K562 (cell line): Measurements from ENCODE around the gene ALDH16A1. TPM values are rescaled to one million over a fixed set of nuclear protein-coding genes. Genes with fewer than 3 reads are reported as not detected.

Experiments
- ATAC-seq: fragments of 200-7000 bp; cut with Tn5 transposase; 3 replicates; pipeline ENCODE4 v1.9.1; 2020; ENCODE audit warnings: moderate library complexity
- BruUV-seq: library from RNA; stranded (reverse); fragments of 400-500 nt; replicated peaks from 2 replicates; lab custom pipeline; 2021; lab: Mats Ljungman, UMichigan
- CTCF ChIA-PET: fragments of 300-600 bp; formaldehyde crosslinking; extraction: SDS; loops from one replicate; lab custom pipeline; 2021; ENCODE audit warnings: low intra/inter-chr PET ratio; lab: Yijun Ruan, JAX
- POLR2A ChIA-PET: fragments of 300-600, 350-650 bp; sonication (Branson Sonifier 250); formaldehyde crosslinking; extraction: SDS; loops from one replicate; lab custom pipeline; 2021; ENCODE audit warnings: antibody characterized with exemption, inconsistent platforms; lab: Yijun Ruan, JAX
- DNase-seq, 4 experiments: peaks; one replicate each; pipeline versions ENCODE4 v3.0.0 to v3.0.0-alpha.2; 2011 to 2018; ENCODE audit warnings: low spot score in 3 of 4, mixed read lengths in 3 of 4; ENCODE audit errors: extremely low read depth in 1 of 4
- FAIRE-seq: peaks from 2 replicates; lab custom pipeline; 2011; peaks lifted over from hg19 to GRCh38; lab: Jason Lieb, UNC
- H2AFZ ChIP-seq: 2 replicates; pipeline ENCODE4 v1.6.0; 2011; ENCODE audit warnings: low read depth, low read length, control low read depth, inconsistent platforms
- H3K27ac ChIP-seq: fragments of 200-600 bp; 3 replicates; pipeline ENCODE4 v1.8.0; 2011; ENCODE audit warnings: low read depth, mild to moderate bottlenecking, control low read depth, inconsistent platforms, low read length, moderate library complexity, mixed read lengths; ENCODE audit errors: extremely low read depth
- H3K27me3 ChIP-seq, 2 experiments: fragments of 300-600 bp in 1 of 2; 2 replicates in 1 of 2; 3 replicates in 1 of 2; pipeline versions ENCODE4 v1.6.0 to v1.8.0; 2011; ENCODE audit warnings: inconsistent platforms in 2 of 2, low read length in 2 of 2, mild to moderate bottlenecking in 1 of 2, mixed read lengths in 1 of 2, moderate library complexity in 1 of 2; ENCODE audit not compliant: control insufficient read depth in 2 of 2, insufficient read depth in 2 of 2
- H3K36me3 ChIP-seq: fragments of 300-600 bp; 3 replicates; pipeline ENCODE4 v1.8.0; 2011; ENCODE audit warnings: mild to moderate bottlenecking, low read length, inconsistent platforms; ENCODE audit not compliant: control insufficient read depth, insufficient read depth
- H3K4me1 ChIP-seq, 2 experiments: fragments of 200-600 bp in 1 of 2; replicated peaks in 1 of 2; 2 replicates in 1 of 2; 3 replicates in 1 of 2; pipeline versions ENCODE4 v1.5.1 to v1.8.0; 2011; ENCODE audit warnings: inconsistent platforms in 2 of 2, low read length in 2 of 2, mild to moderate bottlenecking in 1 of 2, mixed read lengths in 1 of 2, moderate library complexity in 1 of 2; ENCODE audit not compliant: control insufficient read depth in 2 of 2, insufficient read depth in 2 of 2
- H3K4me2 ChIP-seq: 2 replicates; pipeline ENCODE4 v1.6.1; 2011; ENCODE audit warnings: low read length, control low read depth, inconsistent platforms, mixed read lengths; ENCODE audit not compliant: insufficient read depth
- H3K4me3 ChIP-seq: fragments of 200-600 bp; sonication (generic), shearing (Covaris generic); 2 replicates; pipeline ENCODE4 v1.5.1; 2016; ENCODE audit warnings: control low read depth, inconsistent platforms
- H3K79me2 ChIP-seq: fragments of 200-600 bp; 3 replicates; pipeline ENCODE4 v1.8.0; 2011; ENCODE audit warnings: low read length, inconsistent platforms; ENCODE audit not compliant: control insufficient read depth, insufficient read depth
- H3K9ac ChIP-seq, 2 experiments: 2 replicates each; pipeline versions ENCODE4 v1.6.0 to v1.6.1; 2011; ENCODE audit warnings: low read depth in 2 of 2, low read length in 2 of 2, control low read depth in 1 of 2, inconsistent platforms in 1 of 2, mild to moderate bottlenecking in 1 of 2, mixed read lengths in 1 of 2; ENCODE audit not compliant: insufficient read depth in 1 of 2
- H3K9me1 ChIP-seq: one replicate; pipeline ENCODE4 v1.6.0; 2011; ENCODE audit warnings: inconsistent platforms, mild to moderate bottlenecking, low read length, moderate library complexity; ENCODE audit not compliant: control insufficient read depth, insufficient read depth
- H3K9me3 ChIP-seq: replicated peaks from 2 replicates; pipeline ENCODE4 v1.5.1; 2011; ENCODE audit warnings: low read depth, low read length, inconsistent platforms; ENCODE audit not compliant: control insufficient read depth, insufficient read depth
- H4K20me1 ChIP-seq: replicated peaks from 2 replicates; pipeline ENCODE4 v1.6.1; 2011; ENCODE audit warnings: low read length, inconsistent platforms, mixed read lengths; ENCODE audit not compliant: control insufficient read depth, insufficient read depth
- ARID1B ChIP-seq: fragments of 450-650 bp; IDR thresholded peaks from 2 replicates; pipeline ENCODE4 v1.6.1; 2016; ENCODE audit warnings: antibody characterized with exemption, mild to moderate bottlenecking, inconsistent platforms
- BMI1 ChIP-seq: fragments of 150-350 bp; IDR thresholded peaks from 2 replicates; pipeline ENCODE4 v1.6.1; 2014; ENCODE audit warnings: low read length
- CTBP1 ChIP-seq: fragments of 450-650 bp; IDR thresholded peaks from 2 replicates; pipeline ENCODE4 v1.6.1; 2016; ENCODE audit warnings: borderline replicate concordance
- DPF2 ChIP-seq: fragments of 450-650 bp; IDR thresholded peaks from 2 replicates; pipeline ENCODE4 v1.6.1; 2016
- EWSR1 ChIP-seq: fragments of 450-650 bp; IDR thresholded peaks from 2 replicates; pipeline ENCODE4 v1.6.1; 2018; ENCODE audit warnings: borderline replicate concordance, mild to moderate bottlenecking, low read depth, moderate library complexity; ENCODE audit not compliant: partially characterized antibody
- FOXA3 ChIP-seq, 2 experiments: fragments of 450-650 bp in 1 of 2; sonication (generic) in 1 of 2; formaldehyde crosslinking; IDR thresholded peaks in 1 of 2; conservative IDR thresholded peaks in 1 of 2; 2 replicates each; pipeline versions ENCODE4 v1.4.0 to v1.8.0; 2020 to 2022; ENCODE audit warnings: mild to moderate bottlenecking in 2 of 2, missing genetic modification reagents in 1 of 2
- RBBP5 ChIP-seq: fragments of 200-600 bp; sonication (generic); IDR thresholded peaks from 2 replicates; pipeline ENCODE4 v1.6.1; 2012; ENCODE audit warnings: borderline replicate concordance, mild to moderate bottlenecking, low read length, control low read depth, inconsistent platforms; ENCODE audit not compliant: insufficient read depth, poor library complexity, severe bottlenecking
- SETDB1 ChIP-seq: IDR thresholded peaks from one replicate; pipeline ENCODE4 v1.6.1; 2012; ENCODE audit warnings: low read length, control low read depth, inconsistent platforms
- STAT5A ChIP-seq: IDR thresholded peaks from 2 replicates; pipeline ENCODE4 v1.6.1; 2012; ENCODE audit warnings: low read length, inconsistent platforms, borderline replicate concordance
- XRCC4 ChIP-seq: IDR thresholded peaks from one replicate; pipeline ENCODE4 v1.6.1; 2011; ENCODE audit not compliant: insufficient read depth, insufficient read length; ENCODE audit errors: extremely low read depth
- WGBS: fragments of 100-300 bp; shearing (Covaris generic); methylation state at CpG from one replicate; pipeline ENCODE4 v1.1.6; 2016; ENCODE audit warnings: low coverage, mixed read lengths; ENCODE audit not compliant: insufficient coverage; ENCODE audit errors: missing lambda C conversion rate; 5-methylcytosine and 5-hydroxymethylcytosine counted together
- in situ Hi-C: fragments of 300-500 bp; cut with MboI; formaldehyde crosslinking; loops from 4 replicates; pipeline ENCODE4 v1.15.0; 2018; ENCODE audit warnings: inconsistent platforms, mixed read lengths
- intact Hi-C: fragments of 100-400 bp; cut with micrococcal nuclease; formaldehyde crosslinking; loops from 2 replicates; pipeline ENCODE4 v1.14.2; 2022
- polyA plus RNA-seq, 8 experiments: library from polyadenylated mRNA; depleted of rRNA in 4 of 8; stranded (reverse) in 5 of 8; unstranded in 3 of 8; fragments of >200 nt; fragmentation: Nextera tagmentation in 2 of 8; fragmentation: Illumina TruSeq in 1 of 8; extraction: Ambion mirVana in 2 of 8; extraction: Trizol in 1 of 8; gene quantifications; 2 replicates each; pipeline versions ENCODE4 v1.2.1 to v1.2.3, GENCODE V29; 2011 to 2014; ENCODE audit warnings: inconsistent platforms in 1 of 8, missing spikeins in 1 of 8
- total RNA-seq, 7 experiments: library from RNA; depleted of rRNA in 6 of 7; stranded (reverse); fragments of >200 nt in 6 of 7; fragmentation: Illumina TruSeq in 2 of 7; extraction: Trizol in 2 of 7; gene quantifications; 2 replicates each; pipeline versions ENCODE4 v1.2.1 to v1.2.3, GENCODE V29; 2011 to 2021; ENCODE audit warnings: low replicate concordance in 1 of 7
- TF ChIP-seq, protein P1 (sequence below): fragments of 450-650 bp; formaldehyde crosslinking; conservative IDR thresholded peaks from 2 replicates; pipeline ENCODE4 v1.4.0; 2022; ENCODE audit warnings: mild to moderate bottlenecking, missing genetic modification characterization
- TF ChIP-seq, protein P2 (sequence below): sonication (generic); formaldehyde crosslinking; IDR thresholded peaks from 2 replicates; pipeline ENCODE4 v1.9.0; 2022; ENCODE audit warnings: mild to moderate bottlenecking, missing genetic modification reagents
- TF ChIP-seq, protein P3 (sequence below): fragments of 450-650 bp; conservative IDR thresholded peaks from 2 replicates; pipeline ENCODE4 v1.6.1; 2016; ENCODE audit warnings: missing genetic modification characterization, low read depth, mild to moderate bottlenecking, missing compliant biosample characterization, moderate library complexity
- TF ChIP-seq, protein P4 (sequence below): fragments of 250-450 bp; sonication (Bioruptor Pico); IDR thresholded peaks from 2 replicates; pipeline ENCODE4 v1.8.0; 2022; ENCODE audit warnings: inconsistent platforms, mild to moderate bottlenecking, moderate library complexity, borderline replicate concordance
- TF ChIP-seq, protein P5 (sequence below): sonication (generic); formaldehyde crosslinking; IDR thresholded peaks from 2 replicates; pipeline ENCODE4 v1.8.0; 2022; ENCODE audit warnings: missing genetic modification reagents, mild to moderate bottlenecking, moderate library complexity, borderline replicate concordance

ALDH16A1 gene
- total and polyA plus RNA-seq, 9 of the 15 experiments (the other 6 are each of a cell fraction or from before 2014, with no cell fraction given), result 2.2 to 52.2 (median 7.6) TPM

DNA sequence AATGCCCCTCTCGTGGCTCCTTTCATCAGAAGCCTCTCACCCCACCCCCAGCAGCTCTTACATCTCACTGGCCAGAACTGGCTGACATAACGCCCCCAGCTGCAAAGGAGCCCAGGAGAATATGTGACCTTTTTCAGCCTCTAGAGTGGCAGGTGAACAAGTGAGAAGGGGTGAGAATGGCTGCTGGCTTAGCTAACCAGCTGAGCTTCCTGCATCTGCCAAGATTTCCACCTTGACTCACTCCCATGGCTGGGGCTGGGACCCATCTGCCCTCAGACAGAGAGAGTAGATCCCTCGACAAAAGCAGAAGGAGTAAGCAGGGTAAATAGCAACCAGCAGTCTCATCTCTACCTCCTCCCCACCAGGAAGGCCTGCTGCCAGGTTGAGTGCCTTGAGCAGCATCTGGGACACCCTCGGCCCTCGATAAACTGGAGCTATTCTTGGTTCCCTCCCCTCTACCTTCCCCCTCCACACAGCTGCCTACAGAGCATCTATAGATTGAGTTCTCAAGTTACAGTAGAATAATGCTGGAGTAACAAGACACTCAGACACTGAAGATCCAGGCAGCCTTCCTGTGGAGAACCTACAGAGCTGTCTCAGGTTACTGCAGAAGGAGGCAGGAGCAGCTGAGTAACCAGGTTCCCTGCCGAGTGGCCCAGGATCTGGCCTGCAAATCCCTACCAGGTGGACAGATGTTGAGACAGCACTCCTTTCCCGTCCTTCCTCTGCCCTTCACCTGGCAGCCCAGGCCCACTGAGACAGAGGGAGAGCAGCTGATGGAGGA is 49.4 kb upstream of the ALDH16A1 start:
- no peaks in the 10 kb centered on the region for H3K36me3 ChIP-seq
- peaks cover 19 to 21% of the 10 kb centered on the region in 2 experiments for H3K4me1 ChIP-seq
- intact Hi-C loops, result no loop called here
- in situ Hi-C loops, result no loop called here
- POLR2A ChIA-PET, result interaction anchor here (0.5 to 1.6 kb wide), 5 partner anchors 10 to 102 kb away, joined by 3 to 5 read pairs (median 3); no protein-coding TSS in a partner anchor
- FAIRE-seq, result peak; percentile 77
- CTCF ChIA-PET, result no interaction called here
- H2AFZ ChIP-seq, result peak overlapping the region; percentile 75
- H3K79me2 ChIP-seq, result no peaks in the 10 kb centered on the region
- H3K27me3 ChIP-seq, result no peaks in the 10 kb centered on the region
- H4K20me1 ChIP-seq, result no peaks in the 10 kb centered on the region
- H3K27ac ChIP-seq, result 0 out of 3 replicates have a peak overlapping the region, but pooled peaks have one; percentile 29
- no peaks in the 10 kb centered on the region for H3K9me1 ChIP-seq
- peak overlapping the region in 1 of 2 experiments; percentile 49; a peak in 1 of 4 replicates for H3K9ac ChIP-seq
- H3K4me3 ChIP-seq, result no peak overlapping the region
- H3K4me2 ChIP-seq, result 0 out of 2 replicates have a peak overlapping the region, but pooled peaks have one; percentile 1
- 19% methylated on average over 7 of the region's 7 CpGs for WGBS
- BruUV-seq, result no TSS peak
- peak; percentile 76 for ATAC-seq
- peak in 1 of 4 experiments; percentile 61 for DNase-seq
- no peaks in the 10 kb centered on the region for H3K9me3 ChIP-seq
- TF ChIP-seq RBBP5 (peak; percentile 28), CTBP1 (0 out of 2 replicates have a peak, but pooled peaks have one; percentile 41), SETDB1 (no peak), STAT5A (no peak), EWSR1 (no peak), ARID1B (0 out of 2 replicates have a peak, but pooled peaks have one; percentile 19), DPF2 (no peak), XRCC4 (no peak), FOXA3 (CRISPR knock-in tag; conservative IDR thresholded peaks at IDR 0.05 in 1 of 2, IDR thresholded peaks at IDR 0.05 in 1 of 2) (peak in 1 of 2 experiments; percentile 46; a peak in 1 of 4 replicates), BMI1 (no peak)
- TF ChIP-seq, protein P1, sequence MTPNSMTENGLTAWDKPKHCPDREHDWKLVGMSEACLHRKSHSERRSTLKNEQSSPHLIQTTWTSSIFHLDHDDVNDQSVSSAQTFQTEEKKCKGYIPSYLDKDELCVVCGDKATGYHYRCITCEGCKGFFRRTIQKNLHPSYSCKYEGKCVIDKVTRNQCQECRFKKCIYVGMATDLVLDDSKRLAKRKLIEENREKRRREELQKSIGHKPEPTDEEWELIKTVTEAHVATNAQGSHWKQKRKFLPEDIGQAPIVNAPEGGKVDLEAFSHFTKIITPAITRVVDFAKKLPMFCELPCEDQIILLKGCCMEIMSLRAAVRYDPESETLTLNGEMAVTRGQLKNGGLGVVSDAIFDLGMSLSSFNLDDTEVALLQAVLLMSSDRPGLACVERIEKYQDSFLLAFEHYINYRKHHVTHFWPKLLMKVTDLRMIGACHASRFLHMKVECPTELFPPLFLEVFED (CRISPR knock-in tag), result no peak
- TF ChIP-seq, protein P2, sequence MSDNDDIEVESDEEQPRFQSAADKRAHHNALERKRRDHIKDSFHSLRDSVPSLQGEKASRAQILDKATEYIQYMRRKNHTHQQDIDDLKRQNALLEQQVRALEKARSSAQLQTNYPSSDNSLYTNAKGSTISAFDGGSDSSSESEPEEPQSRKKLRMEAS (CRISPR knock-in tag), result peak; percentile 41; the same call in 1 of the 2 replicates
- TF ChIP-seq, protein P3, sequence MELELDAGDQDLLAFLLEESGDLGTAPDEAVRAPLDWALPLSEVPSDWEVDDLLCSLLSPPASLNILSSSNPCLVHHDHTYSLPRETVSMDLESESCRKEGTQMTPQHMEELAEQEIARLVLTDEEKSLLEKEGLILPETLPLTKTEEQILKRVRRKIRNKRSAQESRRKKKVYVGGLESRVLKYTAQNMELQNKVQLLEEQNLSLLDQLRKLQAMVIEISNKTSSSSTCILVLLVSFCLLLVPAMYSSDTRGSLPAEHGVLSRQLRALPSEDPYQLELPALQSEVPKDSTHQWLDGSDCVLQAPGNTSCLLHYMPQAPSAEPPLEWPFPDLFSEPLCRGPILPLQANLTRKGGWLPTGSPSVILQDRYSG (tag), result no peak
- TF ChIP-seq, protein P4, sequence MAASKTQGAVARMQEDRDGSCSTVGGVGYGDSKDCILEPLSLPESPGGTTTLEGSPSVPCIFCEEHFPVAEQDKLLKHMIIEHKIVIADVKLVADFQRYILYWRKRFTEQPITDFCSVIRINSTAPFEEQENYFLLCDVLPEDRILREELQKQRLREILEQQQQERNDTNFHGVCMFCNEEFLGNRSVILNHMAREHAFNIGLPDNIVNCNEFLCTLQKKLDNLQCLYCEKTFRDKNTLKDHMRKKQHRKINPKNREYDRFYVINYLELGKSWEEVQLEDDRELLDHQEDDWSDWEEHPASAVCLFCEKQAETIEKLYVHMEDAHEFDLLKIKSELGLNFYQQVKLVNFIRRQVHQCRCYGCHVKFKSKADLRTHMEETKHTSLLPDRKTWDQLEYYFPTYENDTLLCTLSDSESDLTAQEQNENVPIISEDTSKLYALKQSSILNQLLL (CRISPR knock-in tag), result no peak
- TF ChIP-seq, protein P5, sequence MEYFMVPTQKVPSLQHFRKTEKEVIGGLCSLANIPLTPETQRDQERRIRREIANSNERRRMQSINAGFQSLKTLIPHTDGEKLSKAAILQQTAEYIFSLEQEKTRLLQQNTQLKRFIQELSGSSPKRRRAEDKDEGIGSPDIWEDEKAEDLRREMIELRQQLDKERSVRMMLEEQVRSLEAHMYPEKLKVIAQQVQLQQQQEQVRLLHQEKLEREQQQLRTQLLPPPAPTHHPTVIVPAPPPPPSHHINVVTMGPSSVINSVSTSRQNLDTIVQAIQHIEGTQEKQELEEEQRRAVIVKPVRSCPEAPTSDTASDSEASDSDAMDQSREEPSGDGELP (CRISPR knock-in tag), result peak; percentile 62; the same call in 1 of the 2 replicates
